HG03558 (cell line): ENCODE results near the gene CSRNP3.

ENCODE experiments used
- ATAC-seq: cut with Tn5 transposase; IDR thresholded peaks from one replicate; pipeline ENCODE4 v1.9.1; 2021; ENCODE audit warnings: moderate number of reproducible peaks; ENCODE audit not compliant: unreplicated experiment; ENCODE audit errors: extremely low read depth

The CSRNP3 gene

DNA sequence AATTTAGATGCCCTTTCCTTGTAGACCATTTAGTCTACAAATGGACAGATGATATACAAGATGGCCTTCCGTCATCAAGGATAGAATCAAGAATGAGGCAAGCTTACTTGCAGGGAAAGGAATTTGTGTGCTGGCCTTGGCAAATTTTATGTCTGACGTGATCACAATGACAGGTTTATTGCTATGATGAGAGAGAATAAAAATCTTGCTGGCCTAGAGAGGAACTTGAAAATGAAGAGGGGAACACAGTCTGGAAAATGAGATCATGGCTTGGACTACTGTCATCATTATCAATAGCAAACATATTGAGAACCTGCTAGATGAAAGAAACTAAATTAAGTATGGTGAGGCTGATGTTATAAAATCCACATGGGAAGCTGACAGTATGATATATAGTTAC is 66.0 kb downstream of the CSRNP3 start:
- no peak for ATAC-seq

GRCh38 chr2:165536851-165537499 is 67.5 kb downstream of the CSRNP3 start:
- no peak for ATAC-seq

DNA sequence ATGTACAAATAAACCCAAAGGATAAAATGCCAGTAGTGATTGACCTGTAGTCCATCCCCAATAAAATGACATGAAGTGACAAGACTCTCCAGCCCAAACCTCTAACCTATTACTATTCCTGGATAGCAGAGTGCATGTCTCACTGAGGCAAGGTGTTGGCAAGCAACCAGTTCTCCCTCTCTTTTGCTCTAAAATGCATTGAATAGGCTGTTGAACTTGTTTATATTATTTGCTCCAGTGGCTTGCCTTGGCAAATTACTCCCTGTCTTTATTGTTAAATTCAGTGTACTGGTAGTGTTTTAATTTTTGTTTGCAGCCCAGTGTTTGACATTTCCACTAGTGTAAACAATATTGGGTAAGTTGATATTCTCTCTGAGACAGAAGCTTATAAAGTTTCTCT is 70.5 kb downstream of the CSRNP3 start:
- ATAC-seq: no peak

DNA sequence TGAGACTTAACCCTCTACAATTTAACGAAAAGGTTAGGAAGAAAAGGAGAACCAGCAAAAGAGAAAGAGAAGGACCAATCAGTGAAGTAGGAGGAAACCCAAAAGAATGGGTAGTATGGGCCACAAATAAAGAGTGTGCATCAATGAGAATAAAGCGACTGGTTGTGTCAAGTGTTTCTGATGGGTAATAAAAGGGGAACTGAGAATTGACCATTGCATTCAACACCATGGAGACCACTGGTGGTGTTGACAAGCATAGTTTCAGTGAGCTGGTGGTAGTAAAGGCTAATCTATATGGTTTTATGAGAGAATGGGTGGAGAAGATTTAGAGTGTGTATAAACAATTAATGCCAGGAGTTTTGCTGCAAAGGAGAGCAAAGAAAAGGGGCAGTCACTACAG is 75.4 kb downstream of the CSRNP3 start:
- ATAC-seq: peak; percentile 97

GRCh38 chr2:165547900-165548299 is 78.4 kb downstream of the CSRNP3 start:
- no peak for ATAC-seq

DNA sequence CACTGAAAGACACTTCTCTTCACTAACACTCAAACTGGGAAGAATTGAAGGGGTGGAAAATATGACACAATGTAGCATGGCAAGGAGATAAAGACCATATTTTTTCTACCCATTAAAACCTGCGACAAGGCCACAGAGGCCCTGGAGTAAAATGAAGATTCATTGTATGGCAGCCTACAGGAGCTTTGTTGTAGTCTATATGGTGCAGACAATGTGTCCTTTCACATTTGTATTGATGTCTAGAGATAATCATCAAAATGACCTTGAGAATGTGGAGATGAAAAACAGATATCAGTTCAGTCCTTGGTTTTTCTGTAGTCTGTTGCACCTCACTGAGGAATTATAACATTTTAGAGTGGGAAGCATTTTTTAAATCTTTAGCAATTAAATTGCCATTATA is 80.1 kb downstream of the CSRNP3 start:
- no peak for ATAC-seq

DNA sequence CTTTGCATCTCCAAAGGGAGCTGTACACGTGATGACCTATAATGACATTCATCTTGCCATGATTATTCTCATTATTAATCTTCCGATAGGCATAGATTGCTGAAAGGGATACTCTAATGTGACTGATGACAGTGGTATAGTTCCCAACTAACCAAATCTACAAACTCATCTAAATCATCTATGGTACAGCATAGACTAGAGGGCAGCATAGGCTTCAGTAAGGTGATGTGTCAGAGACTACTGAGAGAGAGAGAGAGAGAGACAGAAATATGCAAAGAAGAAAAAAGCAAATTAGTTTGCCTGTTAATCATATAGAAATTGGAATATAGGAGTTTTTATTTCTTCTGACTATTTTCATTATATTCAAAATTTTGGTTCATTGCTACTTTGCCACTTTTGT is 89.3 kb downstream of the CSRNP3 start:
- ATAC-seq: no peak

GRCh38 chr2:165560377-165560988 is 91.0 kb downstream of the CSRNP3 start:
- ATAC-seq: no peak

GRCh38 chr2:165561516-165561915 is 92.0 kb downstream of the CSRNP3 start:
- ATAC-seq: no peak

- ATAC-seq: no peak
Observed at GRCh38 chr2:165562233-165562632, 92.7 kb downstream of the CSRNP3 start.

DNA sequence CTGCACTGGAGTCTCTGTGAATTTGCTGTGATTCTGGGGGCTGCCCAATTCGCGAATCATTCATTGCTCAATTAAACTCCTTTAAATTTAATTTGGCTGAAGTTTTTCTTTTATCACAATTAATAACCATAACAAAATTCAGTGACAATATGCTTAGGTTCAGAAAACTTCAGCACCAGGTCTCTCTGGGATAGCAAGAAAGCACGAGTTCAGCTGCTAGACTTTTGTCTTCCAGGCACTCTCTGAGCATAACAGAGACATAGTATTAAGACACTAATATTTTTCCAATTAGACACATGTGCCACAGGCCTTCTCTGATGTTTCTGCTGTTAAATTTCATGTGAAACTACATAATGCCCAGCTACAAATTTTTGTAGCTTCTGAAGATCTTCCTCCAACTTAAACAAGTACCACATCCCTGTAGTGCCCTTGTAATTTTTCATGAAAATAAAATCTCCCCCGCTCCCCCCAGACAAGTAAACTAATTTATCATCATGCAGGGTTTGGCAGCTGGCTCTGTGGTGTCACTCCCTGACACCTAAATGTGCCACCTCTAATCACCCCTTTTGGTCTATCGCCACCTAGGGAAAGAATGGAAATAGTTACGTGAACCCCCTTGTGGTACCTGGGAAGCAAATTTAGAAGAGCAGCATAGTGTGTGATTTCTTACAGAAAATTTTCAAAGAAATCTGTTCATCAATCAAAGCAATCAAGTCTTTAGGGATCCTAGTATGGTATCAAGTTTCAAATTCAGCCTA is 94.1 kb downstream of the CSRNP3 start:
- ATAC-seq: no peak

GRCh38 chr2:165566008-165566407 is 96.5 kb downstream of the CSRNP3 start:
- no peak for ATAC-seq

GRCh38 chr2:165567273-165567672 is 97.8 kb downstream of the CSRNP3 start:
- no peak for ATAC-seq

DNA sequence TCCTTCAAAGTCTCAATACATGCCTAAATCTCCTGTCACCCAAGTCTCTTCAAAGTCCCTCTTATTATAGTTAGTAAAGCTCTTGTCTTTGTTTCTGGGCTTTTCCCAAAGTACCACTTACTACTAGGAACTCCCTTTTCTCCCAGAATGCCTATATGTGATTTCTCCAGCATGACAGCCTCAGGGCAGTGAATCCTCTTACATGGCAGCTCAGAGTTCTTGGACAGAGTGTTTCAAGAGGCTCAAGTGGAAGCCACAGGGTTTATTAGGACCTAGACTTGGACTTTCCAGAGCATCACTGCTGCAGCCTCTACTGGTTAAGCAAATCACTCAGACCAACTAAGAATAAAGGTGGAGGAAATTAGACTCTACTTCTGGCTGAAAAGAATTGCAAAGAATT is 98.9 kb downstream of the CSRNP3 start:
- no peak for ATAC-seq

- no peak for ATAC-seq
Observed at GRCh38 chr2:165571477-165571876, 102.0 kb downstream of the CSRNP3 start.

DNA sequence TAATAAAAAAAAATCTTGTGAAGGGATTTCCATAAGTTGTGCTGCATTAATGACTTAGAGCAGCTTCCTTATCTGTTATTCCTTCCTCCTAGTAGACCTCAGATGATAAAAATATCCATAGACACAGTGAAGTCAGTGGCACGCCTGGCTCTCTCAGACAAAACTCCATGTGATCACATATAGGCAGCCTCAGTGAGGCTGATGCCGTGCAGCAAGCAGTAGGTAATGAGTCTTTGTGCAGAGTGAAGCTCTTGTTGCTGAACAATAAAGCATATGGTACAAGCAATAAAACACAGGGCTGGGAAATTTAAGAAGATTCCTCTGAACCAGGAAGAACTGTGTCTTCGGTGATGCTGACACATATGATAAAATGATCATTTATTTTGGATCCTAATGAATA is 102.7 kb downstream of the CSRNP3 start:
- no peak for ATAC-seq

DNA sequence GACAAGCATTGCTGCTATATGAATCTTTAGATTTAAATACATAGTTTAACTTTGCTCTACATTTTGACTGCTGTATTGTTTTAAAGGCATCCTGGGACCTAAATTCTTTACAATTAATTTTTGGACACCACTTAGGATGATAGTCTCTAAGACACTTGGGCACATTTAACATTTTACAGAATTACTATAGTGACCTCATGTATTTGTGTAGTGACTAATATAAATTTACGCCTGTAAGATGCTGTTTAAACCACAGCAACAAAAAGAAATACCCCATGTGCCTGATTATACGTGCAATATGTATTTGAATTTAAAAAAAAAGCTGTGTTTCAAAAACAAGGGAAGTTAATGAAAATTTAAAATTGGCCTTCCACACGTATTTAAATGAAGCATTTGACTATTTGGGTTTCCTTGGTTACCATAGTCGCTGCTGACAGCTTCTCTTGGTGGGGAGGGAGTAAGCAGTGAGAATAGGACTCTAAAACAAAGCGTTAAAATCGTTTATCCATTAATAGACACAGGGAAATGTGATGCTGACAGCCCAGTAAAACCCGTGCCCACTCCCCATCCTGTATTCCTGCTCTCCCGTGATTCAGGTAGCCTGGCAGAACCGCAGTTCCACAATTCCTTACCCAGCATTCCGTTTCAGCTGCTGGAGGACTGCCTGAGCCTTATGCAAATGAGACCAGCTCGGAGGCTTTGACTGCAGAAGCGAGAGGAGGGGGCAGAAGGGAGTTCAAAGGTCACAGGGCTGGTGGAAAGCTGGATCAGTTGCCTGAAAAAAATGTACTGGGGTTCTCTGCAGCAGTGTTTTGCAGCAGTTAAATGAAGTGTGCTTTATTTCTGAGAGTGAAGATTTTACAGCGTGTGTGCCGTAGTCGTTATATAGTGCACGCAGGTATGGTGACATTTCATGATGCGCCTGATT is 104.3 kb downstream of the CSRNP3 start:
- ATAC-seq: no peak

GRCh38 chr2:165575044-165575615 is 105.6 kb downstream of the CSRNP3 start:
- ATAC-seq: no peak

DNA sequence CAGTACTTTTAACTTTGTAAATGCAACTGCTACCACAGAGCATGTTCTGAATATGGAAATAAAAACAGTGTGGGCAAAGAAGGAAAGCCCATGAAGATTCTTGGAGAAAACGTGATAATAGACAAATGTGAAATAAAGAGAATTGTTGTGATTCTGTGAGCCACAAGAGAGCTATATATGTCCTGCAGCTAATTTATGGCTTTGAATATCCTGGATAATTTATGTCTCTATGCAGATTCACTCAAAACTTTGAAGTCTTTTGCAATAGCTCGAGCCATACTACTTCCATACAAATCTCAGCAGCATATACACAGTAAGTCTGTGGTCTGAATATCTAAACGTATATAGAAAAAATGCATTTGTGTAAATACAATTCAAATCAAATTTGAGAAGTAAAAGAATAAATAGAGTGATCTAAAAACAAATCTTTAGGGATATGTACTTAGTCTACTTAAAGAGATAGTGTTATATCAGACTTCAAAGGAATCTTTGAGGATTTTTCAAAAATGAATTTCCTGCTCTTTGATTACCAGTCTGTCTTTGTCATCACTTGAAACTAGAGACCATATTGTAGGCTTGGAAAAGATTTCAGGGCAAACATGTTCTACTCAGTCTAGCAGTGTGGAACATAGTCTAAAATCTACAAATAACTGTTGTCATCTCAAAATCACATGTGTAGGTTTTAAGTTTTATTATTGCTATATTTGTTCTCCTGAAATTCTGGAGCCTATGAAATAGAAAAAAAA is 107.1 kb downstream of the CSRNP3 start:
- no peak for ATAC-seq

DNA sequence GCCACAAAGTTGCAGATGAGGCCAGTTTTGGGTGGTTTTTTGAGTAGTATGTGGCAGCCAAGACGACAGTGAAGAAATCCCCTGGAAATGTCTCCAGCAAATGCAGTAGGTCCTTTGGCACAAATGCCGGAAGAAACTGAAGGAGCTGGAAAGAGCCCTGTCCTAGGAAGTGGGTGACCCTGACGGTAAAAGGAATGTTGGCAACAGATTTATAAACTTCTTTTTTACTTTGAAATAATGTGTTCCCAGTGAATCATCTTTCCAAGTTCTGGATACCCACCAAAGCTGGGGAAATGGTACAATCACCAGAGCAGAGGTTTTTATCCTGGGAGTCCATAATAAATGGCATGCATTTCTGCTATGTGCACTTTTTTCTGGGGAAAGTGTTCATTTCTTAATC is 112.9 kb downstream of the CSRNP3 start:
- ATAC-seq: no peak
